Esophagus muscularis mucosa (tissue), 4 donors: ENCODE measurements around the gene PTPRT. TPM values are rescaled to one million over a fixed set of nuclear protein-coding genes. Genes with fewer than 3 reads are reported as not detected.

Source experiments
- DNase-seq: peaks from one replicate; pipeline ENCODE4 v3.0.0-alpha.2; 2017; ENCODE audit errors: extremely low spot score
- H3K27ac ChIP-seq, 4 donors: fragments of 200-600 bp; sonication (generic); replicated peaks in 1 of 4; 1 replicate in 3 of 4; 2 replicates in 1 of 4; pipeline ENCODE4 v1.5.1; 2016 to 2019; ENCODE audit warnings: mild to moderate bottlenecking in 1 of 4
- H3K27me3 ChIP-seq, 4 donors: fragments of 200-600 bp; sonication (generic); one replicate each; pipeline versions ENCODE4 v1.5.1 to v1.6.0; 2016 to 2019
- H3K36me3 ChIP-seq, 4 donors: fragments of 200-600 bp; sonication (generic); one replicate each; pipeline ENCODE4 v1.5.1; 2016 to 2019
- H3K4me1 ChIP-seq, 4 donors: fragments of 200-600 bp; sonication (generic); one replicate each; pipeline ENCODE4 v1.5.1; 2016 to 2019
- H3K4me3 ChIP-seq, 4 donors: fragments of 200-600 bp; sonication (generic); 1 replicate in 2 of 4; 2 replicates in 2 of 4; pipeline ENCODE4 v1.5.1; 2016 to 2019; ENCODE audit warnings: mild to moderate bottlenecking in 4 of 4, moderate library complexity in 1 of 4
- H3K9me3 ChIP-seq, 4 donors: fragments of 200-600 bp; sonication (generic); 1 replicate in 3 of 4; 2 replicates in 1 of 4; pipeline ENCODE4 v1.5.1; 2016 to 2019
- EP300 ChIP-seq: sonication (generic); formaldehyde crosslinking; IDR thresholded peaks from one replicate; pipeline ENCODE4 v1.6.1; 2017; ENCODE audit warnings: antibody characterized with exemption
- POLR2A ChIP-seq: fragments of 450-650 bp; IDR thresholded peaks from one replicate; pipeline ENCODE4 v1.6.1; 2017; ENCODE audit warnings: antibody characterized with exemption, moderate library complexity, mild to moderate bottlenecking, low read depth
- POLR2AphosphoS5 ChIP-seq, 2 donors: sonication (generic); formaldehyde crosslinking; IDR thresholded peaks; one replicate each; pipeline ENCODE4 v1.6.1; 2017; ENCODE audit warnings: antibody characterized with exemption in 2 of 2
- WGBS: methylation state at CpG from one replicate; pipeline ENCODE4 v1.1.5; 2018; 5-methylcytosine and 5-hydroxymethylcytosine counted together
- intact Hi-C: fragments of 100-400 bp; cut with DNase I; formaldehyde crosslinking; loops from one replicate; pipeline ENCODE4 v1.15.1; 2023
- total RNA-seq, 4 donors: library from RNA; depleted of rRNA; stranded (reverse); fragments of >200 nt; gene quantifications; one replicate each; pipeline versions ENCODE4 v1.1.0 to v1.2.1, GENCODE V29; 2016
- TF ChIP-seq, protein P1 (sequence below), 3 experiments: fragments of 200-600 bp in 2 of 3; fragments of 450-650 bp in 1 of 3; sonication (generic) in 2 of 3; IDR thresholded peaks; one replicate each; pipeline ENCODE4 v1.5.1; 2017 to 2019; ENCODE audit warnings: antibody characterized with exemption in 3 of 3, mild to moderate bottlenecking in 2 of 3, moderate library complexity in 1 of 3

Gene PTPRT
- total RNA-seq, 4 donors from 2014 or later = 0.06 to 0.39 TPM; not detected in 2

DNA sequence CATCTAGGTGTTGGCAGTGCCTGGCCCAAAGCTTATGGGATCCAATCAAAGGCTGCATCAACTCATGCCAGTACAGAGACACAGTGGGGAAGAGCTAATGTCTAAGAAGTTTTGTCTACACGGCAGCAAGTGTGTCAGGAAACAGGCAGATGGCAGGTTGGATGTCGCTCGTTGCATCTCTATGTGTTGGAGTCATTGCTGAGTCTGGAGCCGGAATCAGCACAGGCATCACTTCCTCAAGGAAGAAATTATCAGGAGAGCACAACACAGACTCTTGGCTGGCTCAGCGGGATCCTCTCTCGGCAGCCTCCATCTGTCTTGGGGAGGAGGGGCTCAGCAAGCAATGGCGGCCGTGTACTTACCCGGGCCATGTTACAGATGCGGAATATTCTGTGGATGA lies 1104.3 kb downstream of the PTPRT start:
- Histone ChIP-seq H3K4me1 (peaks cover 0 to 6% (median 4%) of the 10 kb centered on the region in 4 donors), H3K4me3 (no peak overlapping the region), H3K27ac (no peak overlapping the region), H3K9me3 (no peaks in the 10 kb centered on the region), H3K36me3 (no peaks in the 10 kb centered on the region), H3K27me3 (peaks cover 0 to 18% (median 0%) of the 10 kb centered on the region in 4 donors)
- 84% methylated on average over 9 of the region's 10 CpGs for WGBS
- intact Hi-C loops = no loop called here
- DNase-seq = no peak
- TF ChIP-seq POLR2AphosphoS5 (IDR thresholded peaks at IDR 0.05) (no peak), POLR2A (no peak)

DNA sequence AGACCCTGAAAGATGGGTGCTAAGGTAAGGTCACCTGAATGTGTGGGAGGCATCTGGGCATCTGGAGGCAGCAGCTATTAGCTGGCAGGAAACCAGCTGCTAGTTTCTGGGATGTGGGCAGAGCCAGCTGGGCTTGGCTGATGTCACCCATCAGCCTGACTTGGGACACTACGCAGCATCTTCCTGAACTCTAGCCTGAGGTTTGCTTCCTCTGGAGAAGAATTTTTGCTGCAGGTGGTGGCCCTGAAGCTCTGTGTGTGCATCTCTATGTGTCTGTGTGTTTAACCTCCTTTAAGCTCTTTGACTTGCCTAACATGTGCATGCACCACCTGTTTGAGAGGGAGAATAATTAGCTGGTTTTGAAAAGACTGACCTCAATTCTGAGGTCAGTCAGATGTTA lies 1106.4 kb downstream of the PTPRT start:
- Histone ChIP-seq H3K36me3 (no peaks in the 10 kb centered on the region), H3K9me3 (no peaks in the 10 kb centered on the region), H3K27ac (no peak overlapping the region), H3K4me1 (peaks cover 0 to 6% (median 4%) of the 10 kb centered on the region in 4 donors), H3K27me3 (peaks cover 0 to 18% (median 0%) of the 10 kb centered on the region in 4 donors), H3K4me3 (no peak overlapping the region)
- no peak for DNase-seq
- no peak for TF ChIP-seq POLR2A
- TF ChIP-seq, protein P1, sequence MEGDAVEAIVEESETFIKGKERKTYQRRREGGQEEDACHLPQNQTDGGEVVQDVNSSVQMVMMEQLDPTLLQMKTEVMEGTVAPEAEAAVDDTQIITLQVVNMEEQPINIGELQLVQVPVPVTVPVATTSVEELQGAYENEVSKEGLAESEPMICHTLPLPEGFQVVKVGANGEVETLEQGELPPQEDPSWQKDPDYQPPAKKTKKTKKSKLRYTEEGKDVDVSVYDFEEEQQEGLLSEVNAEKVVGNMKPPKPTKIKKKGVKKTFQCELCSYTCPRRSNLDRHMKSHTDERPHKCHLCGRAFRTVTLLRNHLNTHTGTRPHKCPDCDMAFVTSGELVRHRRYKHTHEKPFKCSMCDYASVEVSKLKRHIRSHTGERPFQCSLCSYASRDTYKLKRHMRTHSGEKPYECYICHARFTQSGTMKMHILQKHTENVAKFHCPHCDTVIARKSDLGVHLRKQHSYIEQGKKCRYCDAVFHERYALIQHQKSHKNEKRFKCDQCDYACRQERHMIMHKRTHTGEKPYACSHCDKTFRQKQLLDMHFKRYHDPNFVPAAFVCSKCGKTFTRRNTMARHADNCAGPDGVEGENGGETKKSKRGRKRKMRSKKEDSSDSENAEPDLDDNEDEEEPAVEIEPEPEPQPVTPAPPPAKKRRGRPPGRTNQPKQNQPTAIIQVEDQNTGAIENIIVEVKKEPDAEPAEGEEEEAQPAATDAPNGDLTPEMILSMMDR (IDR thresholded peaks at IDR 0.05) = no peak
- no peak for TF ChIP-seq POLR2AphosphoS5 (IDR thresholded peaks at IDR 0.05)
- TF ChIP-seq EP300 = no peak
- intact Hi-C loops = no loop called here
- no CpG with 5 or more reads among the region's 1 CpG for WGBS

DNA sequence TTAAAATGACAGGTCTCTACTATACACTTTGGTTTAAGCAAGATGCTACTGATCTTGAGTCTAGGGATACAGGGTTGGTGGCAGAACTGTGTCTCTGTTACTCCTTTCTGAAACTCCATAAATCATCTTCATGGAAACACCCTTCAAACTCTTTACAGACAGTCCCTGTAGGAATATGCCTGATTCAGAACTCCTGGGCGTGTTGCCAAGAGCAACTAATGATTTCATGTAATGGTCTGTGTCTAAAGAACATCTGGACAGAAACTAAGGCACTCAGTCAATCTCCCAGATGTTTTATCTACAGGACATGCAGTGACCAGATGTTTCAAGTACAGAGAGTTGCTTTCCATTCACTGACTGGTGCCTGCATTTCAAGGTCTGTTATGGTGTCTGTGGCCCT lies 1107.1 kb downstream of the PTPRT start:
- 0% methylated on average over 1 of the region's 1 CpG for WGBS
- Histone ChIP-seq H3K27me3 (peaks cover 0 to 14% (median 0%) of the 10 kb centered on the region in 4 donors), H3K4me1 (peaks cover 0 to 6% (median 4%) of the 10 kb centered on the region in 4 donors), H3K9me3 (no peaks in the 10 kb centered on the region), H3K4me3 (no peak overlapping the region), H3K27ac (no peak overlapping the region), H3K36me3 (no peaks in the 10 kb centered on the region)
- no peak for DNase-seq
- intact Hi-C loops = no loop called here
- TF ChIP-seq POLR2A = no peak
- no peak for TF ChIP-seq EP300
- TF ChIP-seq, protein P1 (IDR thresholded peaks at IDR 0.05) = no peak
- no peak for TF ChIP-seq POLR2AphosphoS5 (IDR thresholded peaks at IDR 0.05)

DNA sequence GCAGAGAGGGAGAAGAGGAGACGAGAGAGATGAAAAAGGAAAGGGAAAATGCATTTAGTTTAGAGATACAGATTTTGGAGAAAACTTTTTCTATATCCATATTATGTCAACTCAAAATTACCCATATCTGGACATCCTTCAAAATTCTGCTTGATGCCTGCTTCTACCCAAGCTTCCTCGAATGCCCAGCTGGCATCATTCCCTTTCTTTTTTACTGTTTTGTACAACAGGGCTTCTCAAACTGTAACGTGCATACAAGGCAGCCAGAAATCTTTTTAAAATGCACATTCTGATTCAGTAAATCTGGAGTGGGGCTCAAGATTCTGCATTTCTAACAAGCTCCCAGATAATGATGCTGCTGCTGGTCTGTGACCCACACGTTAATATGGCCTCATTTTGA lies 1108.8 kb downstream of the PTPRT start:
- H3K27ac ChIP-seq = no peak overlapping the region
- H3K4me3 ChIP-seq = no peak overlapping the region
- DNase-seq = no peak
- intact Hi-C loops = no loop called here
- H3K27me3 ChIP-seq = peaks cover 0 to 10% (median 0%) of the 10 kb centered on the region in 4 donors
- no peaks in the 10 kb centered on the region for H3K9me3 ChIP-seq
- peaks cover 0 to 6% (median 4%) of the 10 kb centered on the region in 4 donors for H3K4me1 ChIP-seq
- no peaks in the 10 kb centered on the region for H3K36me3 ChIP-seq
- TF ChIP-seq EP300 = no peak
- TF ChIP-seq, protein P1 (IDR thresholded peaks at IDR 0.05) = no peak
- TF ChIP-seq POLR2AphosphoS5 (IDR thresholded peaks at IDR 0.05) = no peak
- no peak for TF ChIP-seq POLR2A
- WGBS = 78% methylated on average over 4 of the region's 4 CpGs

DNA sequence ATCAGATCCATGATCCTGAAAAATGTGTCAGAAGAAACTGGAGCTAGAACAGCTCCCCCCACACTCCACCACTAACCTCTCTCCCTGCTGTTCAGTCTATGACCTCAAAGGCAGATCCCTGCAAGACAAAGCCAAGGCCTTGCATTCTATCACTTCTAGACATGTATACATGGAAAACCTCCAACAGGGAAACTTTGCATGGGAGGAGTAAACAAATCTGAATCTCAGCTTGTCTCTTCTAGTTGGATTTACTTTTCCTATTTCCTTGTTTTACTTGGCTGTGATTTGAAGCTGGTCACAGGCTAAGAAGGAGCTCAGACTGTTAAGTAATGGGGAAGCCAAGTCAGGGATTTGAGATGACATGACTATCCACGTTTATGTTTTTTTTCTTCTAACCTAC lies 1114.8 kb downstream of the PTPRT start:
- Histone ChIP-seq H3K9me3 (no peaks in the 10 kb centered on the region), H3K27me3 (peaks cover 0 to 12% (median 0%) of the 10 kb centered on the region in 4 donors), H3K4me3 (no peak overlapping the region), H3K36me3 (no peaks in the 10 kb centered on the region), H3K4me1 (peaks cover 0 to 14% (median 10%) of the 10 kb centered on the region in 4 donors), H3K27ac (no peak overlapping the region)
- DNase-seq = no peak
- no peak for TF ChIP-seq POLR2A
- intact Hi-C loops = no loop called here
- 30% methylated on average over 1 of the region's 1 CpG for WGBS

DNA sequence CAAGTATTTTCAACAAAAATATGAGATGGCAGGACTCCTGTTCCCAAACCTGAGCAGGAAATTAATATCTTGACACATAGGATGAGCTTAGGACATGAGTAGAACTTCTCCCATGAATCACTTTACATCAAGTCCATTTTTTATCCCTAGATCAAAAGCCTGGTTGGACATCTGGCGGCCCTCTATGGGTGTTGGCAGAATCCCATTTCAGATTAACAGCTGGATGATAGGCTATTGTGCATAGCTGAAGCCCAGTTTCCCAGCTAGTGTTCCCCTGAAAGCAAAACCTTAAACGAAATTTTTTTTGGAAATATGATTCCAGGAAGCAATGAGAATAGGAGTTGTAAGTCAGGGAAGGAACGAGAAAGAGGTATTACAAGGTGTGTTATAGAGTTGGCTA lies 1122.1 kb downstream of the PTPRT start:
- Histone ChIP-seq H3K9me3 (no peaks in the 10 kb centered on the region), H3K4me1 (no peaks in the 10 kb centered on the region), H3K27ac (no peak overlapping the region), H3K36me3 (no peaks in the 10 kb centered on the region), H3K27me3 (peaks cover 0 to 13% (median 0%) of the 10 kb centered on the region in 4 donors), H3K4me3 (no peak overlapping the region)
- WGBS = 52% methylated on average over 3 of the region's 3 CpGs
- intact Hi-C loops = no loop called here
- no peak for TF ChIP-seq EP300
- TF ChIP-seq, protein P1 (IDR thresholded peaks at IDR 0.05) = no peak
- TF ChIP-seq POLR2A = no peak
- TF ChIP-seq POLR2AphosphoS5 (IDR thresholded peaks at IDR 0.05) = no peak
- no peak for DNase-seq
